GM23338 (cell line): ENCODE data around the gene HPS3. TPM values are rescaled to one million over a fixed set of nuclear protein-coding genes. Genes with fewer than 3 reads are reported as not detected.
A peak's percentile ranks its signal among the peaks of the same experiment; 100 is the strongest.

Experiments
- ATAC-seq: fragments of 200-7000 bp; cut with Tn5 transposase; 3 replicates; pipeline ENCODE4 v1.9.1; 2020
- DNase-seq: peaks from one replicate; pipeline ENCODE4 v3.0.0-alpha.2; 2015; ENCODE audit warnings: low spot score
- H2AFZ ChIP-seq: fragments of 200-600 bp; sonication (generic); 2 replicates; pipeline ENCODE4 v1.8.0; 2016; ENCODE audit warnings: antibody characterized with exemption, mild to moderate bottlenecking, moderate library complexity
- H3F3A ChIP-seq: fragments of 200-600 bp; sonication (generic); replicated peaks from 2 replicates; pipeline ENCODE4 v1.8.0; 2017; ENCODE audit warnings: antibody characterized with exemption, mixed run types, low read depth
- H3K27ac ChIP-seq: fragments of 200-600 bp; sonication (generic); 2 replicates; pipeline ENCODE4 v1.6.1; 2016; ENCODE audit warnings: low read depth
- H3K27me3 ChIP-seq: fragments of 200-600 bp; sonication (generic); 2 replicates; pipeline ENCODE4 v1.8.0; 2016; ENCODE audit warnings: mild to moderate bottlenecking, mixed run types, moderate library complexity; ENCODE audit not compliant: insufficient read depth
- H3K36me3 ChIP-seq: fragments of 200-600 bp; sonication (generic); 2 replicates; pipeline ENCODE4 v1.8.0; 2016; ENCODE audit warnings: mild to moderate bottlenecking; ENCODE audit not compliant: insufficient read depth
- H3K4me1 ChIP-seq: fragments of 200-600 bp; sonication (generic); 2 replicates; pipeline ENCODE4 v1.8.0; 2016; ENCODE audit warnings: mild to moderate bottlenecking, moderate library complexity; ENCODE audit not compliant: insufficient read depth
- H3K4me2 ChIP-seq: fragments of 200-600 bp; sonication (generic); 2 replicates; pipeline ENCODE4 v1.7.1; 2017; ENCODE audit warnings: mixed run types
- H3K4me3 ChIP-seq: fragments of 200-600 bp; sonication (generic); 2 replicates; pipeline ENCODE4 v1.6.1; 2016; ENCODE audit warnings: mixed run types
- H3K79me2 ChIP-seq: fragments of 200-600 bp; sonication (generic); replicated peaks from 2 replicates; pipeline ENCODE4 v1.8.0; 2017; ENCODE audit warnings: mild to moderate bottlenecking; ENCODE audit not compliant: insufficient read depth
- H3K9me2 ChIP-seq: fragments of 200-600 bp; sonication (generic); 2 replicates; pipeline ENCODE4 v1.8.0; 2017; ENCODE audit not compliant: insufficient read depth
- H4K20me1 ChIP-seq: fragments of 200-600 bp; sonication (generic); replicated peaks from 2 replicates; pipeline ENCODE4 v1.8.0; 2017; ENCODE audit warnings: mild to moderate bottlenecking; ENCODE audit not compliant: insufficient read depth
- H3K27ac Mint-ChIP-seq: 2 replicates; pipeline ENCODE4 v1.8.0; 2020; ENCODE audit warnings: inconsistent platforms, mild to moderate bottlenecking, moderate library complexity, mixed read lengths
- H3K27me3 Mint-ChIP-seq: 3 replicates; pipeline ENCODE4 v1.8.0; 2022; ENCODE audit warnings: low read depth, mild to moderate bottlenecking, moderate library complexity, mixed read lengths, inconsistent platforms; ENCODE audit not compliant: insufficient read depth, poor library complexity
- H3K36me3 Mint-ChIP-seq: 3 replicates; pipeline ENCODE4 v1.8.0; 2021; ENCODE audit warnings: low read depth, mild to moderate bottlenecking, inconsistent platforms, moderate library complexity, mixed read lengths
- H3K4me1 Mint-ChIP-seq: 3 replicates; pipeline ENCODE4 v1.8.0; 2020; ENCODE audit warnings: mild to moderate bottlenecking, inconsistent platforms, mixed read lengths
- H3K4me3 Mint-ChIP-seq: 3 replicates; pipeline ENCODE4 v1.8.0; 2021; ENCODE audit warnings: moderate library complexity, mild to moderate bottlenecking, inconsistent platforms, mixed read lengths
- H3K9me3 Mint-ChIP-seq: 3 replicates; pipeline ENCODE4 v1.8.0; 2020; ENCODE audit warnings: moderate library complexity, mild to moderate bottlenecking, inconsistent platforms, mixed read lengths
- CREB1 ChIP-seq: fragments of 250-450 bp; sonication (Bioruptor Pico); IDR thresholded peaks from 2 replicates; pipeline ENCODE4 v1.5.0; 2020; ENCODE audit warnings: low read depth, mild to moderate bottlenecking, moderate library complexity
- EZH2 ChIP-seq: fragments of 200-600 bp; sonication (generic); IDR thresholded peaks from one replicate; pipeline ENCODE4 v1.8.0; 2017; ENCODE audit warnings: antibody characterized with exemption, mild to moderate bottlenecking, low read depth; ENCODE audit not compliant: unreplicated experiment
- EZH2phosphoT487 ChIP-seq: fragments of 200-600 bp; sonication (generic); IDR thresholded peaks from one replicate; pipeline ENCODE4 v1.8.1; 2018; ENCODE audit warnings: antibody characterized with exemption; ENCODE audit not compliant: unreplicated experiment
- JUNB ChIP-seq: IDR thresholded peaks from one replicate; pipeline ENCODE4 v1.6.1; 2016; ENCODE audit warnings: antibody characterized with exemption; ENCODE audit not compliant: unreplicated experiment
- NANOG ChIP-seq: IDR thresholded peaks from 2 replicates; pipeline ENCODE4 v1.6.1; 2016; ENCODE audit warnings: antibody characterized with exemption, borderline replicate concordance
- POLR2AphosphoS5 ChIP-seq: IDR thresholded peaks from 2 replicates; pipeline ENCODE4 v1.6.1; 2016; ENCODE audit warnings: antibody characterized with exemption, low read depth
- REST ChIP-seq: IDR thresholded peaks from one replicate; pipeline ENCODE4 v1.6.1; 2018; ENCODE audit warnings: antibody characterized with exemption; ENCODE audit not compliant: unreplicated experiment
- STAT1 ChIP-seq: IDR thresholded peaks from one replicate; pipeline ENCODE4 v1.6.1; 2016; ENCODE audit warnings: antibody characterized with exemption; ENCODE audit not compliant: unreplicated experiment
- ZNF114 ChIP-seq: fragments of 250-450 bp; sonication (Bioruptor Pico); IDR thresholded peaks from 2 replicates; pipeline ENCODE4 v1.5.0; 2020; ENCODE audit warnings: mild to moderate bottlenecking, moderate library complexity
- ZNF331 ChIP-seq: fragments of 250-450 bp; sonication (Bioruptor Pico); IDR thresholded peaks from 2 replicates; pipeline ENCODE4 v1.5.0; 2020; ENCODE audit warnings: low read depth, mild to moderate bottlenecking, moderate library complexity
- ZNF462 ChIP-seq: fragments of 250-450 bp; sonication (Bioruptor Pico); IDR thresholded peaks from 2 replicates; pipeline ENCODE4 v1.5.0; 2020; ENCODE audit warnings: mild to moderate bottlenecking, moderate library complexity
- polyA plus RNA-seq: library from polyadenylated mRNA; unstranded; fragments of >200 nt; fragmentation: Nextera tagmentation; extraction: Ambion mirVana; gene quantifications from 2 replicates; pipeline ENCODE4 v1.2.1, GENCODE V29; 2016
- total RNA-seq: library from RNA; depleted of rRNA; stranded (reverse); fragments of >200 nt; shearing (Covaris generic); gene quantifications from 2 replicates; pipeline ENCODE4 v1.2.3, GENCODE V29; 2014
- TF ChIP-seq, protein P1 (sequence below), 2 experiments: fragments of 200-600 bp in 1 of 2; sonication (generic) in 1 of 2; conservative IDR thresholded peaks; 2 replicates each; pipeline versions ENCODE4 v1.5.1 to v1.6.1; 2016 to 2017; ENCODE audit warnings: antibody characterized with exemption in 2 of 2, low read depth in 2 of 2, mild to moderate bottlenecking in 2 of 2, moderate library complexity in 1 of 2
- TF ChIP-seq, protein P2 (sequence below): IDR thresholded peaks from 2 replicates; pipeline ENCODE4 v1.6.1; 2016; ENCODE audit warnings: antibody characterized with exemption

The HPS3 gene
- total and polyA plus RNA-seq, 2 experiments from 2014 or later, result 41.7 to 66.8 TPM

DNA sequence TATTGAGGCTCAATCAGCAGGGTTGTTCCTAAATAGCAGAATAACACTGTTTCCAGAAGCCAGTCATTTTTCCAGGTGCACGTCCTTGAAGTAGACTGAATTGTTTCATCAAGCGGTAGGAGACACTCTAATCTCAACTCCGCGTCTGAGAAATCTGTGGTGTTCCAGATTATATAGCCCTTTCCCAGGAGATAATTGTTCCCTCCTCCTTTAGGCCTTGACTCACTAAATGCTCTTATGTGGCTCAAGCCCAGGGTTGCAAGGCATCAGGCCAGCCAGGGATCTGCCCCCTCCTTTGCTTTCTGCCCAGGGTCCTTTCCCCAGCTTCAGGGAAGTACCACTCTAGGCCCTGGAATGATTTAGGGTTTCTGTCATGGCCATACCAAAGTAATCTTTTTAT, 37.5 kb upstream of the HPS3 start:
- Histone ChIP-seq H4K20me1 (no peaks in the 10 kb centered on the region), H3K4me1 (no peaks in the 10 kb centered on the region), H3K27ac (no peak overlapping the region), H3K4me3 (no peak overlapping the region), H3F3A (0 out of 2 replicates have a peak, but pooled peaks cover 3% of the 10 kb centered on the region), H2AFZ (peak overlapping the region; percentile 43; the same call in 1 of the 2 replicates), H3K27me3 (peaks cover 11% of the 10 kb centered on the region), H3K79me2 (no peaks in the 10 kb centered on the region), H3K4me2 (no peak overlapping the region), H3K36me3 (no peaks in the 10 kb centered on the region), H3K9me2 (peaks cover 8% of the 10 kb centered on the region; the same call in 1 of the 2 replicates)
- Mint-ChIP-seq H3K27ac (no peak overlapping the region), H3K4me3 (no peak overlapping the region), H3K27me3 (peaks cover 14% of the 10 kb centered on the region), H3K9me3 (peaks cover 8% of the 10 kb centered on the region), H3K4me1 (no peaks in the 10 kb centered on the region), H3K36me3 (peaks cover 8% of the 10 kb centered on the region)
- TF ChIP-seq EZH2phosphoT487 (no peak), POLR2AphosphoS5 (no peak), NANOG (no peak), ZNF462 (CRISPR knock-in tag) (no peak), JUNB (no peak), REST (no peak), ZNF114 (CRISPR knock-in tag) (no peak), ZNF331 (CRISPR knock-in tag) (no peak), STAT1 (no peak), EZH2 (no peak), CREB1 (CRISPR knock-in tag) (no peak)
- TF ChIP-seq, protein P1, sequence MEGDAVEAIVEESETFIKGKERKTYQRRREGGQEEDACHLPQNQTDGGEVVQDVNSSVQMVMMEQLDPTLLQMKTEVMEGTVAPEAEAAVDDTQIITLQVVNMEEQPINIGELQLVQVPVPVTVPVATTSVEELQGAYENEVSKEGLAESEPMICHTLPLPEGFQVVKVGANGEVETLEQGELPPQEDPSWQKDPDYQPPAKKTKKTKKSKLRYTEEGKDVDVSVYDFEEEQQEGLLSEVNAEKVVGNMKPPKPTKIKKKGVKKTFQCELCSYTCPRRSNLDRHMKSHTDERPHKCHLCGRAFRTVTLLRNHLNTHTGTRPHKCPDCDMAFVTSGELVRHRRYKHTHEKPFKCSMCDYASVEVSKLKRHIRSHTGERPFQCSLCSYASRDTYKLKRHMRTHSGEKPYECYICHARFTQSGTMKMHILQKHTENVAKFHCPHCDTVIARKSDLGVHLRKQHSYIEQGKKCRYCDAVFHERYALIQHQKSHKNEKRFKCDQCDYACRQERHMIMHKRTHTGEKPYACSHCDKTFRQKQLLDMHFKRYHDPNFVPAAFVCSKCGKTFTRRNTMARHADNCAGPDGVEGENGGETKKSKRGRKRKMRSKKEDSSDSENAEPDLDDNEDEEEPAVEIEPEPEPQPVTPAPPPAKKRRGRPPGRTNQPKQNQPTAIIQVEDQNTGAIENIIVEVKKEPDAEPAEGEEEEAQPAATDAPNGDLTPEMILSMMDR (conservative IDR thresholded peaks at IDR 0.05; ENCODE audit: low read depth in 2 of 2), result no peak
- TF ChIP-seq, protein P2, sequence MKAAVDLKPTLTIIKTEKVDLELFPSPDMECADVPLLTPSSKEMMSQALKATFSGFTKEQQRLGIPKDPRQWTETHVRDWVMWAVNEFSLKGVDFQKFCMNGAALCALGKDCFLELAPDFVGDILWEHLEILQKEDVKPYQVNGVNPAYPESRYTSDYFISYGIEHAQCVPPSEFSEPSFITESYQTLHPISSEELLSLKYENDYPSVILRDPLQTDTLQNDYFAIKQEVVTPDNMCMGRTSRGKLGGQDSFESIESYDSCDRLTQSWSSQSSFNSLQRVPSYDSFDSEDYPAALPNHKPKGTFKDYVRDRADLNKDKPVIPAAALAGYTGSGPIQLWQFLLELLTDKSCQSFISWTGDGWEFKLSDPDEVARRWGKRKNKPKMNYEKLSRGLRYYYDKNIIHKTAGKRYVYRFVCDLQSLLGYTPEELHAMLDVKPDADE, result no peak
- DNase-seq, result no peak
- ATAC-seq, result no peak
